Measurements from ENCODE around the gene GRID1. TPM values are rescaled to one million over a fixed set of nuclear protein-coding genes. Genes with fewer than 3 reads are reported as not detected.
"Not testable (repeated sequence)": the region's sequence is repeated elsewhere in the genome, so short reads cannot be mapped to it uniquely, and the experiment has no call there.

The GRID1 gene
- total RNA-seq, 1 donor, result under 0.01 TPM

DNA sequence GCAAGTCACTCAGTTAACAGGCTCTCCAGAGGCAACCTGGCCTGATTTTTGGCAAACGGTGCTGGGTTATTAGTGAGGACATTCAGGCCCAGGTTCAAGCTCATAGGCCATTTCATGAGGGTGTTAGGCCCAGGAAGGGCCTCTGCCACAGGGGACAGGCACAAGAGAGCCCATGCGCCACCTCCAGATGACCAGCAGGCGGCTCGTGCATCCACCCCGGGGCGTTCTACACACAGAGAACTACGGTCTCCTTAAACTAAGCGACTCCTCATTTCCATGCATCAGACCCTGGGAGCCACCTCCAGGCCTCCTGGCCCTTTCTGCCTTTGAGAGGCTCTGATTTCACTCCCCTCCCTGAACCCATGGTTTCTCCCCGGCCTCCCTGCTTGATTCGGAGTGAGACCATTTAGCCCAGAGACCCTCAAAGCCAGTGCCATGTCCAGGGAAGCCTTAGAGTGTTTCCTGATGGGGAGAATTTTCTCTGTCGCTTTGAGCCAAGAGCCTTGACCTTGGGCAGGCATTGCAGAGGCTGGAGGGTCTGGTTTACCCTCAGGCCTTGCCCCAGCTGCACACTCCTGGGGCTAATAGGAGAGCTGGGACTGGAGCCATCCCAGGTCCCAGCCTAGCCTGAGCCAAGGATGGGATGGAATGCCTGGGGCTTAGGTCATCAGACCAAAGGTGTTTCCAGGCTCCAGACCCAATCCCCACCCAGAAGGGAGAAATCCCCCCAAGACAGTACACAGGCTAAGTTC, 188.0 kb downstream of the GRID1 start:
- peak in 1 of 3 donors; percentile 19 for DNase-seq (ENCODE audit: low read depth in 2 of 3, low spot score in 2 of 3)

DNA sequence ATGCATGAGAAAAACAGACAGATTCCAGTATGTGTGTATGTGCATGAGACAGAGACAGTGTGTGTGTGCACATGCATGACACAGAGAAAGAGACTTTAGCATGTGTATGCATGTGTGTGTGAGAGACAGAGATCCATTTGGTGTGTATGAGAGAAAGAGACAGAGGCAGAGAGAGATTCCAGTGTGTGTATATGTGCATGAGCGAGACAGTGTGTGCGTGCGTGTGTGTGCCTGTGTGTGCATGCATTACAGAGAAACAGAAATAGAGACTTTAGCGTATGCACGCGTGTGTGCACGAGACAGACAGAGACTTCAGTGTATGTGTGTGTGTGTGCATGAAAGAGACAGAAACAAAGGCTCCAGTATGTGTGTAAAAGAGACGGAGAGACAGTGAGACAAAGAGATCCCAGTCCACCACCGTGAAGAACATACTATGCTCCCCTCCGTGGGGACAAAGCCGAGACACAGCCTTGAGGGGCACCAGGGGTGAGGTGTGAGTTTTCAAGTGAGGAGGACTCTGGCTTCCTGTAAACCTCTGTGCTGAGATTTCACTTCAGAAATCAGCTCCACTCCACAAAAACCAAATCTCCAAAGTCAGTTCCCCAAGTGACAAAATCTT, 188.9 kb downstream of the GRID1 start:
- DNase-seq (ENCODE audit: low read depth in 2 of 3, low spot score in 2 of 3), result no peak

DNA sequence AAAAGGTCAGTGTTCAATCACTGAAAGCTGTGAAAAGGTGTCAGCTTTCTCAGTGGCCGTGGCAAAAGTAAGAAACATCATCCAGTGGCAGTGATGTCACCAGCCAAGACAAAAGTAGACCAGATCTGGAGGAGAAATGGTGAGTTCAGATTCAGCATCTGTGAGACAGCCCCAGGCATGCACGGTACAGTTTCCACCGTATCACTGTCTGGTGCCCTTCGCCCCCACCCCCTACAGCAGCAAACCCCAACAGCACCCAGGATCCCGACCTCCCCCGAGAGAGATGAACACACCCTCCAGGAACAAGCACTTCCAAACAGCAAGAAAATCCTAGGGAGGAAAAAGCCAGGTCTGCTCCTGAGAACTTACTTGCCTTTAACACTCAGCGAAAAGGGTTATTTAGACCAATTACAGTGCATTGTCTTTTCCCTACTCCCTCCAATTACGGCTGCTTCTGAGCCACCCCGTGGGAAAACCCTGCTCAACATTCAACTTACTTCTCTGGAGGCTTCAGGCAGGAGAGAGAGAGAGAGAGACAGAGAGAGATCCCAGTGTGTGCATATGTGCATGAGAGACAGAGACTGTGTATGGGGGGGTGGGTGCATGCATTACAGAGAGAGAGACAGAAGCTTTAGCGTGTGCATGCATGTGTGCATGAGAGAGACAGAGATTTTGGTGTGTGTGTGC, 189.6 kb downstream of the GRID1 start:
- no peak for DNase-seq (ENCODE audit: low read depth in 2 of 3, low spot score in 2 of 3)

DNA sequence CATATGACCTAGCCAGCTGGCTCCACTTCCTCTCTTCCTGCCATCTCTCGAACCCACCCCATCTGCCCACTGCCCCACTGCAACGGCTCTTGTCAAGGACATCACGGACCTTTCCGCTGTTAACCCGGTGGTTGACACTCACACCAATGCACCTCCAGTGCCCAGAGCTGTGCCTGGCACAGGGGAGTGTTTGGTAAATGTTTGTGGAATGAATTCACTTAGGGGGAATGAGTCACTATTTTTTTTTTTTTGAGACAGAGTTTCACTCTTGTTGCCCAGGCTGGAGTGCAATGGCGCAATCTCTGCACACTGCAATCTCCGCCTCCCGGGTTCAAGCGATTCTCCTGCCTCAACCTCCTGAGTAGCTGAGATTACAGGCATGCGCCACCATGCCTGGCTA, 191.1 kb downstream of the GRID1 start:
- not testable (repeated sequence) for DNase-seq (ENCODE audit: low read depth in 2 of 3, low spot score in 2 of 3)

DNA sequence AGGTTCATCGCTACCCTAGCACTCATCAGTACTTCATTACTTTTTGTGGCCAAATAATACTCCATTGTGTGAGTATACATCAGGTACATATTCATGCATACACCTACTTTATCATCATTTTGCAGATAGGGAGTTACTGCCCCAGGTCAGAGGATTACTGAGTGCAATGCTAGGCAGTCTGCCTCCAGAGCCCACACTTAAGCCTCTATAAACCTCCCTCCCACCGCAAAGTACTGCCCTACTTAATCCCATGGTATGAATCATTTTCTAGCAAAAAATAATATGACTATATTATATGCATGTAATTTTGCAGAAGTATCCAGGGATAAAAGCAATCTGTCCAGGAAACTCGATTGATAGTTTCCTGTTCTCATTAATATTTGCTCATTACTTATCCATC, 194.3 kb downstream of the GRID1 start:
- no peak for DNase-seq (ENCODE audit: low read depth in 2 of 3, low spot score in 2 of 3)

DNA sequence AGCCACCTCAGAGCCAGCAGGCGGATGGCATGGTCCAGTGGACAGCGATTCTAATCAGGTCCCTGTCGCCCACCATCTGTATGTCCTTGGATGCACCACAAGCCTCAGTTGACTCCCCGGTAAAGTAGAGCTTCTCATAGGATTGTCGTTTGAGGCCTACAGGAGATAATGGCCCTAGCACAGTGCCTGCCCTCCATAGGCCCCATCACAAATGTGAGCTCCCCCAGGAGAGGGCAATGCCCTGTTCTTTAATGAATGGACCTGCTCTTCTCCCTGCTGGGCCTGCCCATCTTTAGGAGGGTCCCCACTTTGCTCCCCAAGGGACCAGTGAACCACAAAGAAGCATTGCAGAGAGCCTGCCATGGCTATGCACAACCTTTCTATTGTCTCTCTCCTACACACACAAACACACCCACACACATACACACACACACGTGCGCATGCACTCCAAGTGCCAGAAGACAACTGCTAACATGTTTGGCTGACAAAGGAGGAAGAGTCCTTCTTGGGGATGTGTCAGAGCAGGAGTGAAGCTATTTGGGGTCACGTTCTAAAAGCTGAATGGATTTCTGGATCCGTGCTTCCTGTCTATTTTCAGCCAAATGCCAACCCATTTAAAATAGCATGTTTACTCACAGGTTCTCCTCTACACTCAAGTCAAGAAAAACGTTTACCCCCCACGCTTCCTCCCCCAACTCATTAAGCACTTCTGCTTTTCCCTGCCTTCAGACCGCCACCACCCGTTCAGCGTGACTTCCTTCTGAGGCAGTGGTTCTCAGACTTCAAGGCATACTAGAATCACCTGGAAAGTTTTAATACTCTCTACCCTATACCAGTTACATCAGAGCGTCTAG, 196.1 kb downstream of the GRID1 start:
- DNase-seq (ENCODE audit: low read depth in 2 of 3, low spot score in 2 of 3), result peak in 2 of 3 donors; percentile 55 to 90

DNA sequence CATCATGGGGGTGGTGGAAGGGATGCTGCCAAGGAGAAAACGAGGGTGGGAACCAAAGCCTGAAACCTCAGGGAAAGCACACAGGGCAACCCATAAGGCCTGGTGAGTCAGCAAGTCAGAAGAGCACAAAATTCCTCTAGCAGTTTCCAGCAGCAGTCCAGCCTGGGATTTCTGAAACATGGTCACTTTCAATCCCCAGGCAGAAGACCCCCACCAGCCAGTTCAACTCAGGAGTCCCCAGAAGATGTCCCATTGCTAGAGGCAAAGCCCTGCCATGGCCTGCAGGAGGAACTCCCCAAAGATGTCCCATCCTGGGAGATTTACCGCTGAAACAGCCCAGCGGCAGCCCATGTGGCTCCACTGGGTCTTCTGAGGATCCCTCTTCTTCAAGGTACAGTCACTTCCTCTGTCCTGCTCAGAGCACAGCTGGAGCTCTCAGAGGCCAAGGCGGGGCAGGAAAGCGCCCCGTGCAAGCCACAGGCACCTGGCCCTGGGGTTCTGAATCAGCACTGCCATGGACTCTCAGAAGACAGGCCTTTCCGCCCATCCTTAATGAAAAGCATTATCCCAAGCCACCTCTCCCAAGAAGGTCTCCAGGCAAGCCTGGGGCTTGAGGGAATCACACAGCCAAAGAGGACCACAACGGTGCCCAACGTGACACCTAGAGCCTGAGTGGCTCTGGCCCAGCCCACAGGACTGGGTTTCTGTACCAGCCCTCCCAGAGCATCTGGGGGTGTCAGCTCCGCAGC, 196.9 kb downstream of the GRID1 start:
- DNase-seq (ENCODE audit: low read depth in 2 of 3, low spot score in 2 of 3), result no peak

DNA sequence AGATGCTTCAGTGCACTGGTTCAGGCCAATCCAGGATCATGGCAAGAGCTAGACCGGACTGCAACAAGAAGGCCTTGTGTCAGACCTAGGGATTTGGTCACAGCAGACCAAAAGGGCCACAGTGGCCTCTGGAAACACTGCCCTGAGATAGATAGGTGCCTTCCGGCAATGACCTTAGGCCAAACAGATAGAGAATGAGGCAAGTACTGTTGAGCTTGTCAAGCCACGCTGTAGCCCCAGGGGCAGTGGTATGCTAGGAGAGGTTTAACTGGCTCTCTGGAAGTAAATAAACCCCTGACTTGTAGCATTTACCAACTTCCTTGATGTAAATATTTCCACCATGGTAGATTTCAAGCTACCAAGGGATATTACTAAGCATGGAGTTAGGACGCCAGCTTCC, 197.5 kb downstream of the GRID1 start:
- no peak for DNase-seq (ENCODE audit: low read depth in 2 of 3, low spot score in 2 of 3)

DNA sequence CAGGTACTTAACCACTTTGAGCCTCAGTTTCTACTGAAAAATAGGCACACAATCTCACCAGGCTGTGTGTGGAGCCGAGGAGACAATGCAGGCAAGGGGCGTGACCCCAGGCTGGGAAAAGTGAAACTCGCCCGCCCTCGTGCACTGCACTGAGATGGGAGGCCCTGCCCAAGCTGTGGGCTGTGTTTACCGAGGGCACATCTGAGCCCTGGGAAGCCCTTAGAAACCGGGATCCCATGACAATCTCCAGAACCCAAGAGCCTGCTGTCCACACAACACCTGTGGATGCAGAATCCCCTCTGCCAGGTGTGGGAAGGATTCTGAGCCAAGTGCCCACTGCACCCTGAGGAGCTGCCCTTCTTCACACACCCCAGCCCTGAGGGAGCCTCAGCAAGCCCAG, 198.3 kb downstream of the GRID1 start:
- no peak for DNase-seq (ENCODE audit: low read depth in 2 of 3, low spot score in 2 of 3)

DNA sequence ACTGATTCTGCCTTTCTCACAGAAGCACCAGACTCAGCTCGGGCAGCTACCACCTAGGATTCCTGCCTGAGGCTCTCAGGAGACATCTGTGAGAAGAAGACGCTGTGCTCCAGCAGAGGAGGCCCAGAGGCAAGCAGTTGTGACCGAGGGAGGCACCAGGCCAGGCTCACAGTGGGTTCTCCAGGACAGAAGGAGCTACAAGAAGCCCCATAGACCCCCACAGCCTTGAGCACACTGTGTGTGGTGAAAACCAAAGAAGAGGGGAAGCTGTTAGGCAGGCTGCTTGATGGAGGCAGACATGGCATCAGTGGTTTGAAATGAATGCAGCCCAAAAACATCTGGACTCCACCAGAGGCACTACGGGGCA, 198.8 kb downstream of the GRID1 start:
- no peak for DNase-seq (ENCODE audit: low read depth in 2 of 3, low spot score in 2 of 3)

DNA sequence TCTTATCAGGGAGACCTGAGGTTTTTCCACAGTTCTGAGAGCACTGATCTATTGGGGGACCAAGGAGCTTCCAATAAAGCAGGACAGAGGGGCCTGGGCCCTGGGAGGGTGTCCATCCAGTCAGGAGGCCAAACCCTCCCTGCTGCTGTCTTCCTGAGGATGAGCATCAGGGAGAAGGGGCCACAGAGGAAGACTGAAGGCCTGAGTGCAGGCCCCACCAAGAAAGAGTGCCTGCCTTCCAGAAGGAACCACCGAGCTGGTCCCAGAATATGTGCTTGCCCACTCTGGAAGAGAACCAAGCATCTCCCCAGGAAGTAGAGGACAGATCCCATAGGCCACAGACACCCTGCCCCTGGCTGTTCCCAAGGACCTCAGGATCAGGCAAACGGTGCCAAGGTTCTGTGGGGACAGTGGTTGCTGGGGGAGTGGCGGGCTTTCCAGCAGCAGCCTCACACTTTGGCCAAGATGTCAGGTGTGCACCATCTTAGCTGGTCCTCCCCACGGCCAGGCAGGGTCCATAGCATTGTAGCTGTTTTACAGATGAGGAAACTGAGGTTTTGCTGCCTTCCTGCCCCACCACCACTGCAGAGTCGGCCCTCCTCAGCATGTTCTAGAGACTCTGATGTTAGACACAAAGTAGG, 199.4 kb downstream of the GRID1 start:
- no peak for DNase-seq (ENCODE audit: low read depth in 2 of 3, low spot score in 2 of 3)

DNA sequence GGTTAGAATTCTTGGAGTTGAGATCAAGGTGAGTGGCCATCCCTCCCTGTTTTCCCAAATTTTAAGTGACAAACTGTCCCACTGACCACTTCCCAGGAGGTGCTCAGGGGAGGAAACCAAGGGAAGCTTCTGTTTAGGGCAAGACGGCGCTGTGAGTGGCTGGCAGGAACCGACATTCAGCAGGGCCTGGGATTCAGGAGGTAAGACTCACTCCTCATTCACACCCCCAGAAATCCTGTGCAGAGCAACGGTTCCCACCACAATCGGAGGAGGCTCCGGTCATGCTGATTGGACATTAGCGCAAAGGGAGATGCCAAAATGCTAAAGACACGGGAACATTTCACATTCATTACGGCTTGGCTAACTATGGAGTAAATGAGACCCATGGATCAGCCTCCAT, 200.9 kb downstream of the GRID1 start:
- no peak for DNase-seq (ENCODE audit: low read depth in 2 of 3, low spot score in 2 of 3)

DNA sequence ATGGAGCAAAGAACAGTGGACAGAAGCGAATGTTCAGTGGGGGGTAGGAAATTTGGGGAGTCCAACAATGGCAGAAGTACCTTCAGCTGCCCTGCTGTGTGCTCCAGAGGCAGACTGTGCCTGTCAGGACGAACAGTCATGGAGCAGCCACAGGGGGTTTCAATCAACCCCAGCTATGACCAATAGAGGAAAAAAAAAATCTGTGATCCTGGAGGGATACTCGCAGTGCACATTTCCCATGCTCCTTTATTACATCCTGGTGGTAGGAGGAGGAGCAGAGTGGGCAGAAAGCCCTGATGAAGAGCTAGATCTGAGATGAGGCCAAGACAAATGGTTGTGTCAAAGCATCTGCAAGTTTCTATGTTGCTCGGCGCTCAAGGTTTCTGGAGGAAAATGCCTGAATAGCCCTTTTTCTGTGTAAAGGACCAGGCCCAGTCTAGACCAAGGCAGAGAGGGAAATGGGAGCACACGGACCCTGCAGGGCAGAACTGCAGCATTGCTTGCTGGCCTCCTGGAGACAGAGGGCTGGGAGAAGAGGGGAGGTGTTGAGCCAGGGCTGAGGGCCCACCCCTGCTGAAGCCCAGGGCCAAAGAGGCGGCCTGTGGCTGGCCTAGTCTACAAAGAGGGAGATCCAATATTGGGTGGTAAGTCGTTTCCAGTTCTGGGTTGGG, 201.5 kb downstream of the GRID1 start:
- DNase-seq (ENCODE audit: low read depth in 2 of 3, low spot score in 2 of 3), result no peak

DNA sequence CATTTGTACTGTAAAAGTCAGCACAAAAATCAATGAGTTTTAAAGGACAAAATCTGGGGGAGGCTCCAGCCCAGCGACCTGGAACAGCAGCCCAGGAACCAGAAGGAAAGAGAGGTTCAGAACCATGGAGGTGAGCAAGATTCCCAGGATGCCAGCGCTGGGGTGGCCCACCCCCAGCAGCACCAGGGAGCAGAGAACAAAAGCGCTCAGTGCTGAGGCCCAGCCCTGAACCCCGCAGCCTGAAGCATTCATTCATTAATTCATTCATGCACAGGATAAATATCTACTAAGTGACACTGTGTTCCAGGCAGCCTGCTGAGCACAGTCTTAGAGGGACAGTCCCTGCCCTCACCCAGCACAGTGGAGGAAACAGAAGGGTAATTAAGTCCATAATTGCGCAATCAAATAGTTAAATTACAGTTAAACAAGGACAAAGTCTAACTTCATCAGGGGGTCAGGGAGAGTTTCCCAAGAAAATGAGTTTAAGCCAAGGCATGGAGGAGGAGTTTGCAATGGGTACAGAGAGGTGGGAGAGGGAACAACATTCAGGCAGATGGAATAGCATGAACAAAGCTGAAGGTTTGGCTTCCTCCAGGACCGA, 202.3 kb downstream of the GRID1 start:
- no peak for DNase-seq (ENCODE audit: low read depth in 2 of 3, low spot score in 2 of 3)

DNA sequence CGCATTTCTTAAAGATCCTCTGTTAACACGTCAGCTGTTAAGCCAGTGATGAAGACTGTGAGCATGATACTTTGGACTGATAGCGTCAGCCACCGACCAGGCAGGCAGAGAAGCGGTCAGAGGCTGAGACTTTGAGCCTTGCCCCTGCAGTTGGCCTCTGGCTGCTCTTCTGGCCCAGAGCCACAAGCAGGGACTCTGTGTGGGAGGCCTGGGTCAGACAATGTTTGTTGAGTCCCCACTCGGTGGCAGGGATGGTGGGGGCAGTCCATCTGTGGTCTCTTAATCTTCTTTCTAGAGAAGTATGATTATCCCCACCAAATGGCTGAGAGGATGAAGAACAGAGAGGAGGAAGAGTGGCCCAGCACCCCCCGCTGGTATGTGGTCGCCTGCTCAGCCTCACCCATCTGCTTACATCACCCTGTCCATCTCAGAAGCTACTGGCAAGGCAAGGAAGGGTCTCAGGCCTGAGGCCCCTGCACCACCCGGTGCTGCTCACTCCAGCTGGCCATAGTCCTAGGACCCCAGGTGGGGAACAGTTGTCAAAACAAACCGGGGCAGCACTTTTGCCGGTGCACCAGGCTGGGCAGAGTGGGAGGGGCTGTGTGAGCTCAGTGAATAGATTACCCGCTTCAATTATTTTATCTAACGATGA, 202.9 kb downstream of the GRID1 start:
- DNase-seq (ENCODE audit: low read depth in 2 of 3, low spot score in 2 of 3), result no peak

DNA sequence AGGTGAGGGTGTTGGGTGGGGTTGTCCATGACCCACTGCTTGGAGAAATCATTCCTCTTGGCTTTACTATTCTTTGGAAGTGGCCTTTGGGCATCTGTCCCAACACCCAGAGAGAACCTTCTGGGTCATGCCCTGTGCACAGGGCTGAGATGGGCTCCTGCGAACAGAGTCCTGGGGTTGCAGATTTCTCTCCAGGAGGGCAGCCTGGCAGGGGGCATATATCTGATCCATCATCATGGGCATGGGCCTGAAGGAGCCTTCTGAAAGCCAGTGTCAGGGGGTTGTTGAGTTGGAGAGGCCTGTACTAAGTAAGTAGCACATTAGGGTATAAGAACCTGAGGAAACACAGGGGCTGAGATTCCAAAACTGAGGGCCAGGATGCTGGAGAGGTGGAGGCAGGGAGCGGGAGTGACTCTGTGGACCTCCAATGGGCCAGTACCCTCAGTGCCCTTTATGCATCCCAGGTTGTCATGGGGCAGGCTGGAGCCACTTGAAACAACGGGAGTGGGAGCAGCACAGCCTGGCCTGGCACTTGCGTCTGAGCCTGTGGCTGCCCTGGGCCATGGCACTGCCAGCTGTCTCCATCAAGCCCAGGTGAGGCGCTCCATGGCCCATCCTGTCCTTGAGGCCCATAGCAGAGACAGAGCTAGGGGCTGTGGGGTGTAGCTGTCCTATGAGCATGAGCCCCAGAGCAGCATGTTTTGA, 203.7 kb downstream of the GRID1 start:
- no peak for DNase-seq (ENCODE audit: low read depth in 2 of 3, low spot score in 2 of 3)

DNA sequence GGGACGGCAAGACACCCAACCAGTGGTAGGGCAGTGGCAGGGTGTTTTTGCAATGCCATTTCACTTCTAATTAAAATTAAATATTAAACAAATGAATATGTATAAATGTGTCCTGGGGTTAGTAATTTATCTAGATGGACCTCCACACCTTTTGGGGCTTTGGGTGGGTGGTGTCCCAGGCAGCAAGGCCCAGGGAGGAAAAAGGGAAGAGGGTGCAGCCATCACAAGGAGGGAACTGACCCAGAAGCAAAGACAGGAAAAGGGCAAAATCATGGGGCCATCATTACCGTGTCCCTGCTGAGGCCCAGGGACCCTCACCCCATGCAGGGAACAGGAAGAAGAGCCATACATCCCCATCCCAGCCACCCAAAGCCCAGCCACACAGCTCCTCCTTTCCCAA, 204.6 kb downstream of the GRID1 start:
- DNase-seq (ENCODE audit: low read depth in 2 of 3, low spot score in 2 of 3), result no peak

All from hematopoietic multipotent progenitor cell (in vitro differentiated cells).